Adrenal gland (tissue), 12 donors: ENCODE results near the gene FNDC3B. TPM values are rescaled to one million over a fixed set of nuclear protein-coding genes. Genes with fewer than 3 reads are reported as not detected.

Source experiments
- DNase-seq, 7 donors: peaks; one replicate each; pipeline ENCODE4 v3.0.0-alpha.2; 2019 to 2020
- H3K27ac ChIP-seq, 5 donors: fragments of 200-600 bp; sonication (generic) in 4 of 5; 1 replicate in 3 of 5; 2 replicates in 2 of 5; pipeline versions ENCODE4 v1.5.1 to v1.8.0; 2016 to 2020; ENCODE audit warnings: mild to moderate bottlenecking in 1 of 5
- H3K27me3 ChIP-seq: fragments of 200-600 bp; 2 replicates; pipeline ENCODE4 v1.8.0; 2021
- H3K36me3 ChIP-seq, 2 donors: fragments of 200-600 bp; replicated peaks in 1 of 2; 1 replicate in 1 of 2; 2 replicates in 1 of 2; pipeline versions ENCODE4 v1.5.1 to v1.8.0; 2018 to 2022
- H3K4me1 ChIP-seq, 2 donors: fragments of 200-600 bp; replicated peaks in 1 of 2; 1 replicate in 1 of 2; 2 replicates in 1 of 2; pipeline versions ENCODE4 v1.5.1 to v1.8.0; 2018 to 2021
- H3K4me3 ChIP-seq, 4 donors: fragments of 200-600 bp; sonication (generic) in 3 of 4; one replicate each; pipeline ENCODE4 v1.5.1; 2016 to 2018
- H3K9me3 ChIP-seq, 3 donors: fragments of 200-600 bp; sonication (generic) in 1 of 3; replicated peaks in 1 of 3; 1 replicate in 2 of 3; 2 replicates in 1 of 3; pipeline versions ENCODE4 v1.5.1 to v1.8.0; 2016 to 2021
- POLR2A ChIP-seq, 2 donors: fragments of 450-650 bp; IDR thresholded peaks; one replicate each; pipeline ENCODE4 v1.6.1; 2017; ENCODE audit warnings: antibody characterized with exemption in 2 of 2, mild to moderate bottlenecking in 2 of 2, moderate library complexity in 1 of 2
- WGBS, 4 donors: extraction: QIAGEN DNeasy Blood & Tissue Kit in 2 of 4; methylation state at CpG; one replicate each; pipeline versions ENCODE4 v1.1.5 to v1.1.7; 2013 to 2017; 5-methylcytosine and 5-hydroxymethylcytosine counted together
- intact Hi-C, 2 donors: fragments of 100-400 bp; cut with DNase I; formaldehyde crosslinking; loops; one replicate each; pipeline versions ENCODE4 v1.14.1 to v1.15.0; 2022 to 2023
- polyA plus RNA-seq, 3 donors: library from polyadenylated mRNA; stranded (reverse); fragments of 200-250 nt in 2 of 3; fragments of 350-450 nt in 1 of 3; fragmentation: Illumina TruSeq in 1 of 3; extraction: RNeasy Lipid Tissue Mini Kit (QIAGEN cat#74804) in 1 of 3; gene quantifications; one replicate each; pipeline ENCODE4 v1.2.3, GENCODE V29; 2013 to 2014
- total RNA-seq, 9 donors: library from RNA; depleted of rRNA in 4 of 9; stranded (reverse); fragments of >200 nt in 4 of 9; fragments of 120-200 nt in 1 of 9; fragmentation: NEBNext Ultra II Directional in 1 of 9; extraction: Animal tissue kit (Norgen Biotek cat#: 25700) in 1 of 9; gene quantifications; one replicate each; pipeline versions ENCODE4 v1.1.0 to v1.2.4, GENCODE V29; 2013 to 2023
- TF ChIP-seq, protein P1 (sequence below), 6 experiments: fragments of 450-650 bp in 4 of 6; fragments of 200-600 bp in 2 of 6; sonication (generic) in 1 of 6; IDR thresholded peaks; 1 replicate in 5 of 6; 2 replicates in 1 of 6; pipeline versions ENCODE4 v1.5.1 to v1.8.0; 2016 to 2021; ENCODE audit warnings: antibody characterized with exemption in 6 of 6, mild to moderate bottlenecking in 2 of 6, moderate library complexity in 1 of 6
- donor health status: healthy with polysubstance abuse.
- donor health status: Bipolar disorder and iron deficiency.
- donor health status: DM: yes; HTN: yes; CAD: no.
- donor health status: DM: no; HTN: no; CAD: no.
- donor health status: DM: no; HTN: no; CAD: no.
- donor health status: DM: yes; HTN: yes; CAD: no.

The FNDC3B gene
- total and polyA plus RNA-seq, 12 donors = 9.9 to 228 (median 105) TPM

DNA sequence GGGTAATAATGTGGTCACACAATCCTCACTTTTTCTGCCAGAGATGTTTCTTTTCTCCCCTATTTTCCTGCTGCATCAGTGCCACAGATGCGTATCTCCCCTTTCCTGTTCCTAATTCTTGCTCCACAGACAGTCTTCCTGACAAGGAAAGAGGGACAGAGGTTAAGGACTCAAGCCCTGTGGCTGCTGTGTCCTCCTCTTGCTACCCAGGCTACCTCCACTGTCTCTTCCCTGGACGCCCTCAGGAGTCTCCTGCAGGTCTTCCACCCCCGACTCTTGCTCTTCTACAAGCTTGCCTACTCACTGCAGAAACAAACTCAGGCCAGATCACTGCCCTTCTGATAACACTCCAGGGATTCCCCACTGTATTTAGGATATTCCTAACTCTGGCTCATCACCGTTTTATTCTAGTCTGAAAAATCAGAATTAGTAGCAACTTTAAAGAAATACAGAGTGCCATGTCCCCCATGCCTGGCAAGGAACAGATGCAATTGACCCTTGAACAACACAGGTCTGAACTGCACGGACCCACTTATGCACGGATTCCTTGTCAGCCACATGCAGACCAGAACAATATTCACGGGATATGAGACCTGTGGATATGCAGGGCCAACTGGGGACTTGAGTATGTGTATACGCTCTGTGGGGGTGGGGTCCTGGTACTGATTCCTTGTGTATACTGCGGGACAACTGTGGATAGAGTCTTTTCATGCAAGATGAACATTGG lies 257.0 kb downstream of the FNDC3B start:
- peak overlapping the region in 1 of 5 donors; percentile 1 for H3K27ac ChIP-seq
- H3K4me3 ChIP-seq = no peak overlapping the region
- no peaks in the 10 kb centered on the region for H3K9me3 ChIP-seq
- intact Hi-C loops = no loop called here
- DNase-seq = no peak
- peaks cover 5 to 10% of the 10 kb centered on the region in 2 donors for H3K4me1 ChIP-seq
- no peaks in the 10 kb centered on the region for H3K27me3 ChIP-seq
- TF ChIP-seq, protein P1, sequence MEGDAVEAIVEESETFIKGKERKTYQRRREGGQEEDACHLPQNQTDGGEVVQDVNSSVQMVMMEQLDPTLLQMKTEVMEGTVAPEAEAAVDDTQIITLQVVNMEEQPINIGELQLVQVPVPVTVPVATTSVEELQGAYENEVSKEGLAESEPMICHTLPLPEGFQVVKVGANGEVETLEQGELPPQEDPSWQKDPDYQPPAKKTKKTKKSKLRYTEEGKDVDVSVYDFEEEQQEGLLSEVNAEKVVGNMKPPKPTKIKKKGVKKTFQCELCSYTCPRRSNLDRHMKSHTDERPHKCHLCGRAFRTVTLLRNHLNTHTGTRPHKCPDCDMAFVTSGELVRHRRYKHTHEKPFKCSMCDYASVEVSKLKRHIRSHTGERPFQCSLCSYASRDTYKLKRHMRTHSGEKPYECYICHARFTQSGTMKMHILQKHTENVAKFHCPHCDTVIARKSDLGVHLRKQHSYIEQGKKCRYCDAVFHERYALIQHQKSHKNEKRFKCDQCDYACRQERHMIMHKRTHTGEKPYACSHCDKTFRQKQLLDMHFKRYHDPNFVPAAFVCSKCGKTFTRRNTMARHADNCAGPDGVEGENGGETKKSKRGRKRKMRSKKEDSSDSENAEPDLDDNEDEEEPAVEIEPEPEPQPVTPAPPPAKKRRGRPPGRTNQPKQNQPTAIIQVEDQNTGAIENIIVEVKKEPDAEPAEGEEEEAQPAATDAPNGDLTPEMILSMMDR (IDR thresholded peaks at IDR 0.05) = no peak
- no peak for TF ChIP-seq POLR2A (IDR thresholded peaks at IDR 0.05)
- WGBS, 4 donors = 90 to 96% (median 90%) methylated on average over 7 to 9 of the region's 9 CpGs
- peaks cover 0 to 33% of the 10 kb centered on the region in 2 donors for H3K36me3 ChIP-seq

DNA sequence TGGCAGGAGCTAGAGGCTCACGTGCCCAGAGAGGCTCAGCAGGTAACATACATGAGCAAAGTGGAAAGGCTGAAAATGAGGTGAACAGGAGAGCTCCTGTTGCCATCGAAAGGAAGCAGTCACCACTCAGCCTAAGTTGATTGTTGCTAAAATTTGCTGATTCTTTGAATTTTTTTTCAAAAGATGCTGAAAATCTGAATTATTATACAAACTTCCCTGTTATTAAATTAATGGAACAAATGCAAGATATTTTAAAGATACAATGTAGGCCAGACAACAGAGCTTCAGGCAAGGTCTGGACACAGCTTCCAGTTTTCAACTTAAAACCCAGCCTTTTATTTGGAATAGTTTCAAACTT lies 257.6 kb downstream of the FNDC3B start:
- DNase-seq = no peak
- H3K27me3 ChIP-seq = no peaks in the 10 kb centered on the region
- 94 to 100% (median 98%) methylated on average over 2 of the region's 2 CpGs for WGBS, 4 donors
- TF ChIP-seq, protein P1 (IDR thresholded peaks at IDR 0.05) = no peak
- no peak for TF ChIP-seq POLR2A (IDR thresholded peaks at IDR 0.05)
- H3K9me3 ChIP-seq = no peaks in the 10 kb centered on the region
- intact Hi-C loops = no loop called here
- no peak overlapping the region for H3K27ac ChIP-seq
- no peak overlapping the region for H3K4me3 ChIP-seq
- peaks cover 0 to 33% of the 10 kb centered on the region in 2 donors for H3K36me3 ChIP-seq
- H3K4me1 ChIP-seq = peaks cover 0 to 9% of the 10 kb centered on the region in 2 donors

DNA sequence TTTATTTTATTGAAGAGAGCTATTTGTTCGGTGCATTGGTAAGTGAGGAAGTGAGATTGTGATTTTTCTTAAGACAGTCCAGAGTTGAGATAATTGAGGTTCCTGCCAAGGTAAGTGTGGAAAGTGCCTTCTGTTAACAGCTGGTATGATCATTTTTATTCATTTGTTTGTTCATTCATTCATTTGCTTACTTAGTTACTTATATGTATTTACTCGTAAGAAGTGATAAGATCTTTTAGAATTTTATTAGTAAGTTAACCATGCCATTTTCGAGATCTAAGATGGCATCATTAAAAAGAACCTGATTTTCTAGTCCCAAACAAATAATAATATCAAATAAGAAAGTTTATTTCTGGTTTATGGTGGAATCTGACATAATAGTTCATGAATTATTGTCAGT lies 258.9 kb downstream of the FNDC3B start:
- intact Hi-C loops = no loop called here

DNA sequence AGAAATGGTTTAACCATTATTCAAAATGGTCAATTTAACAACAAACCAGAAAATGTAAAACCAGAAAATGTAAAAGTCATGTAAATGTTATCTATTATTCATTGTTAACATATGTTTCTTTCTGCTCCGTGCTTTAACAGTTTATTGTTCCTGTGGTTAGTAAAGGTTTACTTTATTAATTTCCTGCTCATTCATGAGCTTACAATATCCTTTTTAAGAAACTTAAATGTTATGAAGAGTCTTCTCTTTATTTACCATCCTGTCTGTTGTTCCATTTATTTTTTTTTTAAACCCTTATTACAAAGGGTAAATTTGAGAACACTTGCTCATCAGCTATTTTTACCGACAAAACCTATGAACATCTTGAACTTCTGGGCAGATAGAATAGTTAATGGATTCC lies 260.8 kb downstream of the FNDC3B start:
- H3K27me3 ChIP-seq = no peaks in the 10 kb centered on the region
- H3K4me3 ChIP-seq = no peak overlapping the region
- no peaks in the 10 kb centered on the region for H3K9me3 ChIP-seq
- peaks cover 0 to 33% of the 10 kb centered on the region in 2 donors for H3K36me3 ChIP-seq
- no peak overlapping the region for H3K27ac ChIP-seq
- DNase-seq = no peak
- peaks cover 6 to 19% of the 10 kb centered on the region in 2 donors for H3K4me1 ChIP-seq
- intact Hi-C loops = no loop called here
- TF ChIP-seq, protein P1 (IDR thresholded peaks at IDR 0.05) = no peak
- TF ChIP-seq POLR2A (IDR thresholded peaks at IDR 0.05) = no peak
- WGBS, 4 donors = 46 to 94% (median 70%) methylated on average over 2 of the region's 2 CpGs

More for the DNA sequence above, 258.9 kb downstream of the FNDC3B start:
- no peak for DNase-seq
- no peaks in the 10 kb centered on the region for H3K9me3 ChIP-seq
- peaks cover 6 to 15% of the 10 kb centered on the region in 2 donors for H3K4me1 ChIP-seq
- TF ChIP-seq, protein P1 (IDR thresholded peaks at IDR 0.05) = no peak
- no peak for TF ChIP-seq POLR2A (IDR thresholded peaks at IDR 0.05)
- H3K27me3 ChIP-seq = no peaks in the 10 kb centered on the region
- H3K36me3 ChIP-seq = peaks cover 0 to 28% of the 10 kb centered on the region in 2 donors
- 94 to 98% (median 96%) methylated on average over 3 of the region's 3 CpGs for WGBS, 4 donors
- no peak overlapping the region for H3K4me3 ChIP-seq
- no peak overlapping the region for H3K27ac ChIP-seq
